Activated naive CD8-positive, alpha-beta T cell treated with anti-CD3 and anti-CD28 coated beads for 36 hours (primary cell): ENCODE data around the gene RAB4A. TPM values are rescaled to one million over a fixed set of nuclear protein-coding genes. Genes with fewer than 3 reads are reported as not detected.
"Not testable (repeated sequence)": the region's sequence is repeated elsewhere in the genome, so short reads cannot be mapped to it uniquely, and the experiment has no call there.

Source experiments
- DNase-seq: peaks from one replicate; pipeline ENCODE4 v3.0.0; 2021
- H3K27ac Mint-ChIP-seq: one replicate; pipeline ENCODE4 v1.8.0; 2022; ENCODE audit warnings: mild to moderate bottlenecking, moderate library complexity, mixed read lengths
- H3K27me3 Mint-ChIP-seq: one replicate; pipeline ENCODE4 v1.8.0; 2022; ENCODE audit warnings: mild to moderate bottlenecking, mixed read lengths
- H3K36me3 Mint-ChIP-seq: one replicate; pipeline ENCODE4 v1.8.0; 2021; ENCODE audit warnings: mild to moderate bottlenecking, mixed read lengths
- H3K4me1 Mint-ChIP-seq: one replicate; pipeline ENCODE4 v1.8.0; 2021; ENCODE audit warnings: mixed read lengths
- H3K4me3 Mint-ChIP-seq: one replicate; pipeline ENCODE4 v1.8.0; 2022; ENCODE audit warnings: mild to moderate bottlenecking, moderate library complexity, mixed read lengths
- H3K9me3 Mint-ChIP-seq: one replicate; pipeline ENCODE4 v1.8.0; 2022; ENCODE audit warnings: mixed read lengths
- total RNA-seq, 2 experiments: library from RNA; stranded (reverse); gene quantifications; one replicate each; pipeline ENCODE4 v1.2.3, GENCODE V29; 2021

The RAB4A gene
- total RNA-seq, 2 experiments from 2014 or later, result 36.0 to 36.9 TPM

DNA sequence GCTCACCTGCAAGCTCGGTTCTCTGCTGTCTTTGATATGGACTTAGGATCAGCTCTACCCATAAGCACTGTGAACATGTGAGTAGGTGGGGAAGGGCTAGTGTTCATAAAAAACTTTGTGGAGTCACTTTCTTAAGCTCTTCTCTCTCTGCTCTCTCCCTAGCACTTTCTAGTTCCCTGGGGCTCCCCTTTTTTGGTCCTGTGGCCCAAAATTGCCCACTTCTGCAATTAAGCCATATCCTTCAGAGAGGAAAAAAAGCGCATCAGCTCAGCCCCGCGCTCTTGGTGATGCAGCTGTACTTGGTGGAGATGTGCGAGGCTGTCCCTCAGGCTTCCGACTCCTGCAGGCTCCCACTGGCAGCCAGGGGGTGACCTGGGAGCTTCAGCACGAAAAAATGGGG lies 48.6 kb downstream of the RAB4A start:
- Mint-ChIP-seq H3K36me3 (peaks cover 17% of the 10 kb centered on the region), H3K4me3 (no peak overlapping the region), H3K9me3 (no peaks in the 10 kb centered on the region), H3K27ac (no peak overlapping the region), H3K4me1 (no peaks in the 10 kb centered on the region), H3K27me3 (no peaks in the 10 kb centered on the region)
- no peak for DNase-seq

- Mint-ChIP-seq H3K36me3 (peaks cover 20% of the 10 kb centered on the region), H3K27me3 (no peaks in the 10 kb centered on the region), H3K27ac (no peak overlapping the region), H3K4me1 (peaks cover 6% of the 10 kb centered on the region), H3K9me3 (no peaks in the 10 kb centered on the region), H3K4me3 (no peak overlapping the region)
- no peak for DNase-seq
Observed at GRCh38 chr1:229323201-229323600, 52.3 kb downstream of the RAB4A start.

DNA sequence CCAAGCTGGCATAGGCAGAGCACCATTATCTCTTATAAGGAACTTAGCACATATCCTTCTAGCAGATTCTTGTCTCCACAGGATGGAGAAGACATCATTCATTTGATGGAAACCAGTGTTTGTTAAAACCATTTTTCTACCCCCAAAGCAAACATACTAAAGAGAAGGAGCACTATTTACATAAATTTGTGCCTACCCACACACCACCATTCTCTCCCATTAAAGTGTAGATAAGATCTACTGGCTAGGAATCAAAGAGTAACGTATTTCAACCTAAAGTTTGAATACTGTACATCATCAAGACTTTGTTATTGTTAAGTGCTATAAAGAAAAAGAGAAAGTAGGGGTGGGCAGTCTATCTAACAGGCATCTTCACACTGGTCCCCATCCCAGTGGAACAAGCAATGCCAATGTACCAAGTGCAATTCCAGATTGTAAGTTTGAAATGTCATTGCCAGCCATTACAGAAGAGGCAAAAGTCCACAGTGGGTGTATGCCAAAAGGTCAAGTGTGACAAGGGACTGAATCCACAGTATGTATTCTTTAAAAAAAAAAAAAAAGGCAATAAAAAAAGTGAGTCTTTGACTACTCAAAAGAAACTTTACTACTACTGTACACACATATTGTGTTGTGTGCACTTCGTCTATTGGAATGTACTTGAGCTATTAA lies 53.1 kb downstream of the RAB4A start:
- Mint-ChIP-seq H3K27me3 (no peaks in the 10 kb centered on the region), H3K4me1 (peaks cover 6% of the 10 kb centered on the region), H3K4me3 (no peak overlapping the region), H3K27ac (no peak overlapping the region), H3K9me3 (no peaks in the 10 kb centered on the region), H3K36me3 (peaks cover 18% of the 10 kb centered on the region)
- DNase-seq, result no peak

DNA sequence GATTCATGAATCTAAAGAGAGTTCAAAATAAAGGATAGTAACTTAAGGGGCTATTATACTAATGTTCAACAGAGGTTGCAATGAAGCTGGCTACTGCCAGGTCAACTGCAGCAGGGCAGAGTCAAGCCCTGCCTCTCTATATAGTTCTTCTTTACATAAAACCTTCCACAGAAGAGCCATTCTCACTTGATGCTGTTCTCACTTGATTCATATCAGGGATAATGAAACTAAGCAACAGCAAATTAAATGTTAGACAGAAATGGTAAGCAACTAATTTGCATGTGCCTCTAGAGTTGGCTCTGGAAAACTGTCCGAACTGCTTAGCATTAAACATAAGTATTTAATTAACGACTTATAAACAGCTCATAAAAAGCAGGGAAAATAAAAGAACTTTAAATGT lies 54.5 kb downstream of the RAB4A start:
- H3K36me3 Mint-ChIP-seq, result peaks cover 9% of the 10 kb centered on the region
- no peak overlapping the region for H3K4me3 Mint-ChIP-seq
- H3K4me1 Mint-ChIP-seq, result peaks cover 6% of the 10 kb centered on the region
- H3K9me3 Mint-ChIP-seq, result no peaks in the 10 kb centered on the region
- H3K27ac Mint-ChIP-seq, result no peak overlapping the region
- no peak for DNase-seq
- no peaks in the 10 kb centered on the region for H3K27me3 Mint-ChIP-seq

GRCh38 chr1:229325853-229326487 lies 55.1 kb downstream of the RAB4A start:
- Mint-ChIP-seq H3K27ac (peak overlapping the region; percentile 28), H3K36me3 (peaks cover 9% of the 10 kb centered on the region), H3K4me3 (no peak overlapping the region), H3K27me3 (no peaks in the 10 kb centered on the region), H3K4me1 (peaks cover 6% of the 10 kb centered on the region), H3K9me3 (no peaks in the 10 kb centered on the region)
- no peak for DNase-seq

GRCh38 chr1:229326601-229327000 lies 55.7 kb downstream of the RAB4A start:
- no peaks in the 10 kb centered on the region for H3K27me3 Mint-ChIP-seq
- peaks cover 6% of the 10 kb centered on the region for H3K4me1 Mint-ChIP-seq
- H3K27ac Mint-ChIP-seq, result no peak overlapping the region
- no peaks in the 10 kb centered on the region for H3K9me3 Mint-ChIP-seq
- peaks cover 9% of the 10 kb centered on the region for H3K36me3 Mint-ChIP-seq
- DNase-seq, result no peak
- no peak overlapping the region for H3K4me3 Mint-ChIP-seq

- H3K9me3 Mint-ChIP-seq, H3K27ac Mint-ChIP-seq: not testable (repeated sequence)
Observed at GRCh38 chr1:229327765-229328164, 56.9 kb downstream of the RAB4A start.

GRCh38 chr1:229328598-229329362 lies 57.9 kb downstream of the RAB4A start:
- Mint-ChIP-seq H3K4me1 (peaks cover 6% of the 10 kb centered on the region), H3K36me3 (peaks cover 9% of the 10 kb centered on the region), H3K4me3 (no peak overlapping the region), H3K27ac (peak overlapping the region; percentile 54), H3K9me3 (no peaks in the 10 kb centered on the region), H3K27me3 (no peaks in the 10 kb centered on the region)
- DNase-seq, result no peak

More at GRCh38 chr1:229327765-229328164, 56.9 kb downstream of the RAB4A start:
- H3K4me3 Mint-ChIP-seq, H3K27me3 Mint-ChIP-seq, H3K4me1 Mint-ChIP-seq, H3K36me3 Mint-ChIP-seq: not testable (repeated sequence)
- peak; percentile 22 for DNase-seq

GRCh38 chr1:229334269-229334668 lies 63.4 kb downstream of the RAB4A start:
- H3K27me3 Mint-ChIP-seq, result no peaks in the 10 kb centered on the region
- H3K27ac Mint-ChIP-seq, result no peak overlapping the region
- H3K4me3 Mint-ChIP-seq, result no peak overlapping the region
- H3K4me1 Mint-ChIP-seq, result peaks cover 13% of the 10 kb centered on the region
- peaks cover 22% of the 10 kb centered on the region for H3K36me3 Mint-ChIP-seq
- no peak for DNase-seq
- H3K9me3 Mint-ChIP-seq, result peaks cover 3% of the 10 kb centered on the region

- Mint-ChIP-seq H3K9me3 (peaks cover 3% of the 10 kb centered on the region), H3K27ac (no peak overlapping the region), H3K36me3 (peaks cover 25% of the 10 kb centered on the region), H3K4me3 (no peak overlapping the region), H3K4me1 (peaks cover 17% of the 10 kb centered on the region), H3K27me3 (no peaks in the 10 kb centered on the region)
- no peak for DNase-seq
Observed at GRCh38 chr1:229334716-229335115, 63.8 kb downstream of the RAB4A start.

DNA sequence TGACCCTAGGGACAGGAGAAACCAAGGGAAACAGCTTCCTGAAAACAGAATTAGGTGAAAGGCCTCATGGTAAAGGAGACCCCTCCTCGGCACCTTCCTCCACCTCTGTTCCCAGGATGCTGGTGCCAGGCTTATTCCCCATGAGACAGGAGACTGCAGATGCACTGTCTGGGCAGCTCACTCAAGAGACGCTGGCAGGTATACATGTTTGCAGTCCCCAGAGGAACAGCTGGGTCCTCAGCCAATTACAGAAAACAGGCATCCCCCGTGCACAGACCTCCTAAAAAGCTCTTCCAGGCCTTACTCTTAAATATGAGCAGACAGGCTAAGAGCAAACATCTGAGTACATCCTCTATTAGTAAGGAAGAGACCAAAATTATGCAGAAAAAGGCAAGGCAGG lies 65.4 kb downstream of the RAB4A start:
- H3K4me3 Mint-ChIP-seq, result no peak overlapping the region
- H3K27ac Mint-ChIP-seq, result no peak overlapping the region
- H3K36me3 Mint-ChIP-seq, result peaks cover 29% of the 10 kb centered on the region

DNA sequence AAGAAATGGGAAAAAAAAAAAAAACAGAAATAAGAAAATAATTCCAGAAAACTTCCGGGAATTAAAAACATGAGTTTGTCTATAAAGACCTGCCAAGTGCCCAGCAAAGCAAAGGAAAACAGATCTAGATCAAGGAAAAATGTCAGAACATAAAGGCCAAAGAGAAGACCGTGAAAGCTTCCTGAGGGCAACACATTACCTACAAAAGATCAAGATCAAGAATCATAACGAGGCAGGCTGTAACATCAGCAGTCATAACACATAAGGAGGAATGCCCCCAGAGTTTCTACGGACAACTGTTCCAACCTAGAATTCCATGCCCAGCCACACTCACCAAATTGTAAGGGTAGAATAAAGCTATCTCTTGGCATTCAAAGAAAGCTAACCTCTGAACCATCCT lies 68.2 kb downstream of the RAB4A start:
- H3K9me3 Mint-ChIP-seq, result peaks cover 3% of the 10 kb centered on the region
- peaks cover 31% of the 10 kb centered on the region for H3K36me3 Mint-ChIP-seq
- no peak overlapping the region for H3K4me3 Mint-ChIP-seq
- H3K4me1 Mint-ChIP-seq, result peaks cover 32% of the 10 kb centered on the region
- no peaks in the 10 kb centered on the region for H3K27me3 Mint-ChIP-seq
- no peak for DNase-seq
- no peak overlapping the region for H3K27ac Mint-ChIP-seq

More for the DNA sequence above, 65.4 kb downstream of the RAB4A start:
- no peak for DNase-seq
- Mint-ChIP-seq H3K4me1 (peaks cover 25% of the 10 kb centered on the region), H3K27me3 (no peaks in the 10 kb centered on the region), H3K9me3 (peaks cover 3% of the 10 kb centered on the region)

DNA sequence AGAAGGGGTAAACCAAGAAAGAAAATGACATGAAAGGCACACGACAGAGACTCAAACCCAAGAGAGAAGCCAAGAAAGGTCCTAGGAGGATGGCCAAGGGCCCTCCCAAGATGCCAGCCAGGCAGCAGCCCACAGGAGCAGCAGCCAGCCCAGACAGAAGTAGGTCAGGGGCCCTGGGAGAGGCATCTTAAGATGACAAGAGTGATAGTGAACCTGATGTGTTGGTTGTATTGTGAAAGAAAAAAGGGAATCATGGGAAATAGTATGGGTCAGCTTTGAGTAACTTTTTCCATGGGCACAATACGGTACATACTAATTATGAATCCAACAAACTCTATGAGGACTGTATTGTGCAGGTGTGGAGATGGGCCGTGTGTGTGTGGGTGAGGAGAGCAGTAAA lies 68.6 kb downstream of the RAB4A start:
- no peak overlapping the region for H3K27ac Mint-ChIP-seq
- no peak for DNase-seq
- H3K4me1 Mint-ChIP-seq, result peaks cover 32% of the 10 kb centered on the region
- H3K4me3 Mint-ChIP-seq, result peak overlapping the region; percentile 5
- peaks cover 1% of the 10 kb centered on the region for H3K27me3 Mint-ChIP-seq
- peaks cover 28% of the 10 kb centered on the region for H3K36me3 Mint-ChIP-seq
- H3K9me3 Mint-ChIP-seq, result no peaks in the 10 kb centered on the region

- peaks cover 2% of the 10 kb centered on the region for H3K9me3 Mint-ChIP-seq
- no peak for DNase-seq
- peaks cover 32% of the 10 kb centered on the region for H3K4me1 Mint-ChIP-seq
- H3K36me3 Mint-ChIP-seq, result peaks cover 19% of the 10 kb centered on the region
- peaks cover 10% of the 10 kb centered on the region for H3K27me3 Mint-ChIP-seq
- H3K27ac Mint-ChIP-seq, result no peak overlapping the region
- H3K4me3 Mint-ChIP-seq, result peak overlapping the region; percentile 86
Observed at GRCh38 chr1:229340496-229340895, 69.6 kb downstream of the RAB4A start.
